A673 (cell line): ENCODE measurements around the gene TAS2R38. TPM values are rescaled to one million over a fixed set of nuclear protein-coding genes. Genes with fewer than 3 reads are reported as not detected.

Experiments used
- BruUV-seq: library from RNA; stranded (reverse); fragments of 400-500 nt; replicated peaks from 2 replicates; lab custom pipeline; 2021; lab: Mats Ljungman, UMichigan
- CTCF ChIA-PET: fragments of 300-600 bp; sonication (Branson Sonifier 250); formaldehyde crosslinking; loops from one replicate; lab custom pipeline; 2022; ENCODE audit warnings: antibody characterized with exemption; lab: Charles Lee
- POLR2A ChIA-PET: fragments of 300-600 bp; sonication (Branson Sonifier 250); formaldehyde crosslinking; loops from one replicate; lab custom pipeline; 2022; ENCODE audit warnings: antibody characterized with exemption; ENCODE audit not compliant: low non-redundant PET; lab: Charles Lee
- DNase-seq: peaks from one replicate; pipeline ENCODE4 v3.0.0-alpha.2; 2015; ENCODE audit warnings: low spot score
- H3K27ac ChIP-seq: fragments of 200-600 bp; sonication (generic); 2 replicates; pipeline ENCODE4 v1.5.1; 2016; ENCODE audit warnings: mixed run types, low read depth, mild to moderate bottlenecking, mixed read lengths, antibody characterized with exemption, low read length; ENCODE audit not compliant: poor library complexity, severe bottlenecking
- H3K27me3 ChIP-seq: fragments of 200-600 bp; sonication (generic); replicated peaks from 2 replicates; pipeline ENCODE4 v1.6.1; 2017; ENCODE audit warnings: mixed run types, low read depth, mild to moderate bottlenecking, mixed read lengths, antibody characterized with exemption, low read length; ENCODE audit not compliant: insufficient read depth, poor library complexity
- H3K36me3 ChIP-seq: fragments of 200-600 bp; sonication (generic); 2 replicates; pipeline ENCODE4 v1.6.1; 2016; ENCODE audit warnings: mixed run types, mild to moderate bottlenecking, mixed read lengths, antibody characterized with exemption, low read length; ENCODE audit not compliant: insufficient read depth, poor library complexity, severe bottlenecking
- H3K4me1 ChIP-seq: fragments of 200-600 bp; sonication (generic); 2 replicates; pipeline ENCODE4 v1.6.1; 2017; ENCODE audit warnings: mixed run types, mild to moderate bottlenecking, mixed read lengths, antibody characterized with exemption, low read length; ENCODE audit not compliant: insufficient read depth, poor library complexity, severe bottlenecking
- H3K4me3 ChIP-seq: fragments of 200-600 bp; sonication (generic); 2 replicates; pipeline ENCODE4 v1.5.1; 2016; ENCODE audit warnings: low read depth, mixed run types, mild to moderate bottlenecking, mixed read lengths, low read length; ENCODE audit not compliant: poor library complexity, severe bottlenecking
- H3K9me3 ChIP-seq: fragments of 200-600 bp; sonication (generic); 2 replicates; pipeline ENCODE4 v1.6.1; 2016; ENCODE audit warnings: mixed run types, low read depth, mild to moderate bottlenecking, mixed read lengths, antibody characterized with exemption, low read length; ENCODE audit not compliant: poor library complexity, severe bottlenecking
- CTCF ChIP-seq: fragments of 300-800, 200-600 bp; sonication (generic); conservative IDR thresholded peaks from 2 replicates; pipeline ENCODE4 v1.5.1; 2017; ENCODE audit warnings: low read depth, mild to moderate bottlenecking, antibody characterized with exemption, low read length, moderate library complexity, mixed read lengths
- EZH2 ChIP-seq: fragments of 200-600 bp; sonication (generic); IDR thresholded peaks from 2 replicates; pipeline ENCODE4 v1.6.1; 2017; ENCODE audit warnings: borderline replicate concordance, low read depth, mild to moderate bottlenecking, mixed read lengths, antibody characterized with exemption, low read length; ENCODE audit not compliant: poor library complexity, severe bottlenecking
- intact Hi-C: fragments of 100-400 bp; cut with micrococcal nuclease; formaldehyde crosslinking; loops from one replicate; pipeline ENCODE4 v1.10.0; 2022; ENCODE audit not compliant: unreplicated experiment
- total RNA-seq: library from RNA; stranded (reverse); gene quantifications from 2 replicates; pipeline ENCODE4 v1.2.3, GENCODE V29; 2021

TAS2R38 gene
- total RNA-seq, 1 experiment from 2014 or later, result not detected

- BruUV-seq, result no TSS peak
- Histone ChIP-seq H3K27ac (no peak overlapping the region), H3K36me3 (no peaks in the 10 kb centered on the region), H3K9me3 (no peaks in the 10 kb centered on the region), H3K4me1 (no peaks in the 10 kb centered on the region), H3K4me3 (no peak overlapping the region), H3K27me3 (peaks cover 15% of the 10 kb centered on the region)
- peak; percentile 1 for DNase-seq
- intact Hi-C loops, result no loop called here
- TF ChIP-seq CTCF, result no peak
- TF ChIP-seq EZH2, result no peak
- CTCF ChIA-PET, result no interaction called here
- POLR2A ChIA-PET, result no interaction called here
These were observed 39.4 kb upstream of the TAS2R38 start for GRCh38 chr7:142012825-142013511.

GRCh38 chr7:142010952-142011548, 37.5 kb upstream of the TAS2R38 start:
- Histone ChIP-seq H3K27me3 (peaks cover 14% of the 10 kb centered on the region), H3K4me1 (no peaks in the 10 kb centered on the region), H3K27ac (no peak overlapping the region), H3K36me3 (no peaks in the 10 kb centered on the region), H3K4me3 (no peak overlapping the region), H3K9me3 (no peaks in the 10 kb centered on the region)
- no TSS peak for BruUV-seq
- ChIA-PET CTCF (no interaction called here), POLR2A (no interaction called here)
- no peak for DNase-seq
- intact Hi-C loops, result no loop called here
- no peak for TF ChIP-seq CTCF
- no peak for TF ChIP-seq EZH2

GRCh38 chr7:142009187-142009586, 35.6 kb upstream of the TAS2R38 start:
- TF ChIP-seq EZH2 (no peak), CTCF (no peak)
- no peak overlapping the region for H3K27ac ChIP-seq
- POLR2A ChIA-PET, result no interaction called here
- intact Hi-C loops, result no loop called here
- no TSS peak for BruUV-seq
- CTCF ChIA-PET, result no interaction called here
- H3K4me3 ChIP-seq, result no peak overlapping the region
- H3K36me3 ChIP-seq, result no peaks in the 10 kb centered on the region
- no peak for DNase-seq
- H3K9me3 ChIP-seq, result no peaks in the 10 kb centered on the region
- no peaks in the 10 kb centered on the region for H3K4me1 ChIP-seq
- no peaks in the 10 kb centered on the region for H3K27me3 ChIP-seq
